ENCODE data around the gene GSTM5. TPM values are rescaled to one million over a fixed set of nuclear protein-coding genes. Genes with fewer than 3 reads are reported as not detected.

GSTM5 gene
- total RNA-seq, 1 donor from 2014 or later: not detected

GRCh38 chr1:109756848-109757521, 44.9 kb downstream of the GSTM5 start:
- Mint-ChIP-seq H3K36me3 (ENCODE audit: unreplicated experiment) (no peaks in the 10 kb centered on the region), H3K27me3 (ENCODE audit: unreplicated experiment) (no peaks in the 10 kb centered on the region), H3K27ac (ENCODE audit: unreplicated experiment) (no peak overlapping the region), H3K9me3 (ENCODE audit: unreplicated experiment) (no peaks in the 10 kb centered on the region), H3K4me3 (ENCODE audit: unreplicated experiment) (no peak overlapping the region), H3K4me1 (ENCODE audit: unreplicated experiment) (peaks cover 4% of the 10 kb centered on the region)
- DNase-seq (ENCODE audit: extremely low spot score, unreplicated experiment): peak; percentile 69
- no peak for TF ChIP-seq CTCF (IDR thresholded peaks at IDR 0.05)

- no peaks in the 10 kb centered on the region for H3K9me3 Mint-ChIP-seq (ENCODE audit: unreplicated experiment)
- no peaks in the 10 kb centered on the region for H3K27me3 Mint-ChIP-seq (ENCODE audit: unreplicated experiment)
- H3K36me3 Mint-ChIP-seq (ENCODE audit: unreplicated experiment): no peaks in the 10 kb centered on the region
- H3K4me3 Mint-ChIP-seq (ENCODE audit: unreplicated experiment): no peak overlapping the region
- no peak for TF ChIP-seq CTCF (IDR thresholded peaks at IDR 0.05)
- peak; percentile 64 for DNase-seq (ENCODE audit: extremely low spot score, unreplicated experiment)
- H3K4me1 Mint-ChIP-seq (ENCODE audit: unreplicated experiment): peaks cover 4% of the 10 kb centered on the region
- H3K27ac Mint-ChIP-seq (ENCODE audit: unreplicated experiment): no peak overlapping the region
Measured at GRCh38 chr1:109757936-109758786, 46.1 kb downstream of the GSTM5 start.

- no peaks in the 10 kb centered on the region for H3K36me3 Mint-ChIP-seq (ENCODE audit: unreplicated experiment)
- DNase-seq (ENCODE audit: extremely low spot score, unreplicated experiment): peak; percentile 74
- H3K27ac Mint-ChIP-seq (ENCODE audit: unreplicated experiment): no peak overlapping the region
- H3K9me3 Mint-ChIP-seq (ENCODE audit: unreplicated experiment): no peaks in the 10 kb centered on the region
- H3K4me1 Mint-ChIP-seq (ENCODE audit: unreplicated experiment): no peaks in the 10 kb centered on the region
- H3K4me3 Mint-ChIP-seq (ENCODE audit: unreplicated experiment): no peak overlapping the region
- H3K27me3 Mint-ChIP-seq (ENCODE audit: unreplicated experiment): no peaks in the 10 kb centered on the region
- no peak for TF ChIP-seq CTCF (IDR thresholded peaks at IDR 0.05)
Measured at GRCh38 chr1:109759513-109760334, 47.7 kb downstream of the GSTM5 start.

GRCh38 chr1:109760581-109761226, 48.7 kb downstream of the GSTM5 start:
- Mint-ChIP-seq H3K9me3 (ENCODE audit: unreplicated experiment) (no peaks in the 10 kb centered on the region), H3K27me3 (ENCODE audit: unreplicated experiment) (peaks cover 3% of the 10 kb centered on the region), H3K4me3 (ENCODE audit: unreplicated experiment) (no peak overlapping the region), H3K36me3 (ENCODE audit: unreplicated experiment) (no peaks in the 10 kb centered on the region), H3K27ac (ENCODE audit: unreplicated experiment) (no peak overlapping the region), H3K4me1 (ENCODE audit: unreplicated experiment) (no peaks in the 10 kb centered on the region)
- TF ChIP-seq CTCF (IDR thresholded peaks at IDR 0.05): no peak
- peak; percentile 74 for DNase-seq (ENCODE audit: extremely low spot score, unreplicated experiment)

All from osteocyte (in vitro differentiated cells).